Heart right ventricle (tissue), 16 donors: ENCODE measurements around the gene TUT7. TPM values are rescaled to one million over a fixed set of nuclear protein-coding genes. Genes with fewer than 3 reads are reported as not detected.
"Not testable (repeated sequence)": the region's sequence is repeated elsewhere in the genome, so short reads cannot be mapped to it uniquely, and the experiment has no call there.

ENCODE experiments used
- ATAC-seq, 8 donors: fragments of 200-7000 bp; cut with Tn5 transposase; one replicate each; pipeline ENCODE4 v1.9.1; 2020; ENCODE audit warnings: mild to moderate bottlenecking in 8 of 8, moderate library complexity in 8 of 8, moderate number of reproducible peaks in 1 of 8
- DNase-seq, 2 donors: peaks; one replicate each; pipeline ENCODE4 v3.0.0-alpha.2; 2020
- H3K27ac ChIP-seq, 10 donors: fragments of 200-600 bp; sonication (generic) in 2 of 10; one replicate each; pipeline versions ENCODE4 v1.5.0 to v1.8.0; 2020 to 2022; ENCODE audit warnings: mild to moderate bottlenecking in 3 of 10
- H3K27me3 ChIP-seq, 7 donors: fragments of 200-600 bp; one replicate each; pipeline ENCODE4 v1.8.0; 2021 to 2022; ENCODE audit warnings: mild to moderate bottlenecking in 2 of 7
- H3K36me3 ChIP-seq, 9 donors: fragments of 200-600 bp; sonication (generic) in 1 of 9; one replicate each; pipeline versions ENCODE4 v1.5.0 to v1.8.0; 2020 to 2022; ENCODE audit warnings: mild to moderate bottlenecking in 2 of 9
- H3K4me1 ChIP-seq, 9 donors: fragments of 200-600 bp; sonication (generic) in 1 of 9; one replicate each; pipeline versions ENCODE4 v1.5.0 to v1.8.0; 2020 to 2022; ENCODE audit warnings: mild to moderate bottlenecking in 4 of 9
- H3K4me3 ChIP-seq, 10 donors: fragments of 200-600 bp; sonication (generic) in 2 of 10; one replicate each; pipeline versions ENCODE4 v1.5.0 to v1.8.0; 2020 to 2022; ENCODE audit warnings: mild to moderate bottlenecking in 7 of 10, moderate library complexity in 2 of 10
- H3K9me3 ChIP-seq, 11 donors: fragments of 200-600 bp in 10 of 11; sonication (generic) in 2 of 11; one replicate each; pipeline versions ENCODE4 v1.5.0 to v1.8.0; 2013 to 2022; ENCODE audit warnings: mild to moderate bottlenecking in 2 of 11, control low read depth in 1 of 11, moderate library complexity in 1 of 11
- WGBS, 2 donors: extraction: QIAGEN DNeasy Blood & Tissue Kit; methylation state at CpG; one replicate each; pipeline ENCODE4 v1.1.7; 2013; ENCODE audit warnings: inconsistent platforms in 1 of 2; 5-methylcytosine and 5-hydroxymethylcytosine counted together
- intact Hi-C, 10 donors: fragments of 100-400 bp; cut with DNase I; formaldehyde crosslinking; loops; one replicate each; pipeline versions ENCODE4 v1.11.1 to v1.14.2; 2022
- long read RNA-seq, 3 donors: library from polyadenylated mRNA; unstranded; transcript quantifications; one replicate each; pipeline ENCODE4 v2.0.0, GENCODE V29; 2020 to 2021
- polyA plus RNA-seq, 2 donors: library from polyadenylated mRNA; stranded (reverse); fragments of 200-250 nt; gene quantifications; one replicate each; pipeline ENCODE4 v1.2.3, GENCODE V29; 2013
- total RNA-seq, 10 donors: library from RNA; stranded (reverse); fragmentation: NEBNext Ultra II Directional in 3 of 10; extraction: Animal tissue kit (Norgen Biotek cat#: 25700) in 3 of 10; gene quantifications; one replicate each; pipeline versions ENCODE4 v1.2.1 to v1.2.4, GENCODE V29; 2021 to 2023
- TF ChIP-seq, protein P1 (sequence below), 9 donors: fragments of 200-600 bp; sonication (generic) in 2 of 9; IDR thresholded peaks; one replicate each; pipeline versions ENCODE4 v1.5.0 to v1.8.0; 2021 to 2022; ENCODE audit warnings: antibody characterized with exemption in 9 of 9, mild to moderate bottlenecking in 5 of 9, moderate library complexity in 1 of 9
- donor health status: Arrhythmogenic right ventricular cardiomyopathy.
- donor health status: ischemic (EF 13 %, LVEDD 7.1; RV severe dilation, severe dysfunction).
- donor health status: healthy with polysubstance abuse.
- donor health status: DM: no; HTN: yes; CAD: no.
- donor health status: DM: no; HTN: no; CAD: no.
- donor health status: ischemic (EF 25% LVEDD 6.9; RV normal size, moderate dysfunction).
- donor health status: ischemic (EF 25% LVEDD 5.7; RV mildly dilated, moderate dysfunction).
- donor health status: healthy.
- donor health status: DM: yes; HTN: yes; CAD: no.
- donor health status: Ischemic cardiomyopathy.
- donor health status: ischemic (EF 35%, LVEDD 5.7; RV mildly dilated, moderate dysfunction).
- donor health status: nonischemic (EF 11% LVEDD 7.7; RV severe dilation, severe dysfunction).
- donor health status: DM: yes; HTN: yes; CAD: no.
- donor health status: PGD.
- donor health status: ischemic (EF 29% LVEDD 5.4; RV normal size, mild dysfunction).
- donor health status: nonischemic (EF 23%, LVEDD 6.1; RV moderate dilation, normal function).

Gene TUT7, protein sequence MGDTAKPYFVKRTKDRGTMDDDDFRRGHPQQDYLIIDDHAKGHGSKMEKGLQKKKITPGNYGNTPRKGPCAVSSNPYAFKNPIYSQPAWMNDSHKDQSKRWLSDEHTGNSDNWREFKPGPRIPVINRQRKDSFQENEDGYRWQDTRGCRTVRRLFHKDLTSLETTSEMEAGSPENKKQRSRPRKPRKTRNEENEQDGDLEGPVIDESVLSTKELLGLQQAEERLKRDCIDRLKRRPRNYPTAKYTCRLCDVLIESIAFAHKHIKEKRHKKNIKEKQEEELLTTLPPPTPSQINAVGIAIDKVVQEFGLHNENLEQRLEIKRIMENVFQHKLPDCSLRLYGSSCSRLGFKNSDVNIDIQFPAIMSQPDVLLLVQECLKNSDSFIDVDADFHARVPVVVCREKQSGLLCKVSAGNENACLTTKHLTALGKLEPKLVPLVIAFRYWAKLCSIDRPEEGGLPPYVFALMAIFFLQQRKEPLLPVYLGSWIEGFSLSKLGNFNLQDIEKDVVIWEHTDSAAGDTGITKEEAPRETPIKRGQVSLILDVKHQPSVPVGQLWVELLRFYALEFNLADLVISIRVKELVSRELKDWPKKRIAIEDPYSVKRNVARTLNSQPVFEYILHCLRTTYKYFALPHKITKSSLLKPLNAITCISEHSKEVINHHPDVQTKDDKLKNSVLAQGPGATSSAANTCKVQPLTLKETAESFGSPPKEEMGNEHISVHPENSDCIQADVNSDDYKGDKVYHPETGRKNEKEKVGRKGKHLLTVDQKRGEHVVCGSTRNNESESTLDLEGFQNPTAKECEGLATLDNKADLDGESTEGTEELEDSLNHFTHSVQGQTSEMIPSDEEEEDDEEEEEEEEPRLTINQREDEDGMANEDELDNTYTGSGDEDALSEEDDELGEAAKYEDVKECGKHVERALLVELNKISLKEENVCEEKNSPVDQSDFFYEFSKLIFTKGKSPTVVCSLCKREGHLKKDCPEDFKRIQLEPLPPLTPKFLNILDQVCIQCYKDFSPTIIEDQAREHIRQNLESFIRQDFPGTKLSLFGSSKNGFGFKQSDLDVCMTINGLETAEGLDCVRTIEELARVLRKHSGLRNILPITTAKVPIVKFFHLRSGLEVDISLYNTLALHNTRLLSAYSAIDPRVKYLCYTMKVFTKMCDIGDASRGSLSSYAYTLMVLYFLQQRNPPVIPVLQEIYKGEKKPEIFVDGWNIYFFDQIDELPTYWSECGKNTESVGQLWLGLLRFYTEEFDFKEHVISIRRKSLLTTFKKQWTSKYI (N-terminal part only)
- total RNA-seq: 10 to 100 TPM; 11.0 to 16.7 (median 14.4) TPM
- polyA plus RNA-seq: 10 to 100 TPM in 1 of 2 donors, 1 to 10 TPM in 1; 6.0 to 13.1 TPM
- long read RNA-seq, donor 1, full-length matches to known transcripts: 1 of 5 reads
- long read RNA-seq, donor 1, partial matches to known transcripts: 4 of 5 reads
- long read RNA-seq, donor 1, other reads (novel, unspliced or antisense): 0 of 5 reads
- long read RNA-seq, donor 2, full-length matches to known transcripts: 1 of 6 reads
- long read RNA-seq, donor 2, partial matches to known transcripts: 2 of 6 reads
- long read RNA-seq, donor 2, other reads (novel, unspliced or antisense): 3 of 6 reads
- long read RNA-seq, donor 3, full-length matches to known transcripts: 1 of 24 reads
- long read RNA-seq, donor 3, partial matches to known transcripts: 18 of 24 reads
- long read RNA-seq, donor 3, other reads (novel, unspliced or antisense): 5 of 24 reads

DNA sequence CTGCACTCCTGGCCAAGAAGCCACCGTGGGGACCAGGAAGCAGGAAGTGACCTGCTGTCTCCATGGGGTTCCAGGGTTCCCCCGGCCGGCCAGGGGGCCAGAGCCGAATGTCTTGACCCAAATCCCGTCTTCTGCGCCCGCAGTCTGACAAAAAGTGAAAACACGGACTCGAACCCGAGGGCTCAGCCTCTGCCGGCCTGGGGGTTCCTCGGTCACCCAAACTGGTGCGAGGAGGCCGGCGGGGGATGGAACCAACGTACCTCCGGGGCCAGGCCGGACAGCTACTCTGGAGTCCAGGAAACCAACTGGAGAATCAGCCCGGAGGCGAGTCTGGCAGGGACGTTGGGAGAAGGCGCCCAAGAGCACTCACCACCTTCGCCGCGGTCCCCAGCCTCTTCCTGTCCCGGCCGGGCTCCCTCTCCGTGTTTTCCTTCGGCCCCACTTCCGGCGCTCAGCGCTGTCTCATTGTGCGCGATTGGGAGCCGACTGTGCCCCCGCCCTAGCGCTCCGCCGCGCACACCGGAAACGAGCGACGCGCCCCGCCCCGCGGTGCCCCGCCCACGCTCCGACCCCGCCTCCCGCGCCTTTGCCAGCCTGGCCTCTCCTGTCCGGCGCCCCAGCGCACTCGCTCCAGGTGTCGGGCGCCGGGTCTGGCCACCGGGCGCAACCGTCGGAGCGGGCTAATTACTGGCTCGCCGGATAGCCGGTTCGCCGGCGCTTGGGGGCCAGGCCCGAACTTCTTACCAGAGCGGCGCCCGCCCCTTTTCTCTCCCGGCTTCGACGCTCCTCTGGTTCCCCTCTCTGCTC is at the start of gene TUT7:
Gene TUT7, minus strand, starts transcription at position 400 of the 807 bp plus-strand sequence. CDS start 1,211 bp downstream, outside the sequence.
- no peaks in the 10 kb centered on the region for H3K27me3 ChIP-seq
- no peaks in the 10 kb centered on the region for H3K9me3 ChIP-seq
- TF ChIP-seq, protein P1, sequence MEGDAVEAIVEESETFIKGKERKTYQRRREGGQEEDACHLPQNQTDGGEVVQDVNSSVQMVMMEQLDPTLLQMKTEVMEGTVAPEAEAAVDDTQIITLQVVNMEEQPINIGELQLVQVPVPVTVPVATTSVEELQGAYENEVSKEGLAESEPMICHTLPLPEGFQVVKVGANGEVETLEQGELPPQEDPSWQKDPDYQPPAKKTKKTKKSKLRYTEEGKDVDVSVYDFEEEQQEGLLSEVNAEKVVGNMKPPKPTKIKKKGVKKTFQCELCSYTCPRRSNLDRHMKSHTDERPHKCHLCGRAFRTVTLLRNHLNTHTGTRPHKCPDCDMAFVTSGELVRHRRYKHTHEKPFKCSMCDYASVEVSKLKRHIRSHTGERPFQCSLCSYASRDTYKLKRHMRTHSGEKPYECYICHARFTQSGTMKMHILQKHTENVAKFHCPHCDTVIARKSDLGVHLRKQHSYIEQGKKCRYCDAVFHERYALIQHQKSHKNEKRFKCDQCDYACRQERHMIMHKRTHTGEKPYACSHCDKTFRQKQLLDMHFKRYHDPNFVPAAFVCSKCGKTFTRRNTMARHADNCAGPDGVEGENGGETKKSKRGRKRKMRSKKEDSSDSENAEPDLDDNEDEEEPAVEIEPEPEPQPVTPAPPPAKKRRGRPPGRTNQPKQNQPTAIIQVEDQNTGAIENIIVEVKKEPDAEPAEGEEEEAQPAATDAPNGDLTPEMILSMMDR (IDR thresholded peaks at IDR 0.05): peak in 1 of 9 donors; percentile 3
- peaks cover 0 to 29% (median 0%) of the 10 kb centered on the region in 9 donors for H3K36me3 ChIP-seq
- intact Hi-C loops: loop anchor here in 2 of 10 donors (5.0 kb wide), 1 partner anchor 72 kb away; the partner anchor contains the start of gene ISCA1 (in 2 of the 2)
- peak within 1 kb of the TSS; percentile 59 to 99 (median 96) for H3K27ac ChIP-seq
- ATAC-seq (peak; percentile 98 to 99 (median 98)), DNase-seq (peak; percentile 96 to 97)
- WGBS, 2 donors: 0% methylated on average over 66 to 79 of the region's 79 CpGs
- peak within 1 kb of the TSS; percentile 57 to 96 (median 90) for H3K4me3 ChIP-seq
- peaks cover 7 to 56% (median 42%) of the 10 kb centered on the region in 9 donors for H3K4me1 ChIP-seq

DNA sequence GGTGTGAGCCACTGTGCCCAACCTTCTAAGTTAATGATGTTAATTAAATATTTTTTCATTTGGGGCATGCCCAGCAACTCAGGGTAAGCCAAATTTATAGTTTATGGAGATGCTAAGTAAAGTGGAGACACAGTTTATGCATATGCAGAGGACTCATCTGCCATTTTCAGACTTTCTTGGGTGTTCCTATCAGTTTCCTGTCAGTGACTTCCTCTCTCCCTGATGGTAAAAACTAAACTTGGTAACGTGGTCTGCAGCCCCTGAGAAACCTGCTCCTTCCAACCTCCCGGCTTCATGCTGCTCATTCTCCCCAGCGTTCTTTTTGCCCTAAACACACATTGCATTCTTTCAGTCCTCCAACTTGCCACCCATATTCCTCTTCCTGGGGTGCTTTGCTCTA is 48.4 kb upstream of the TUT7 start:
- no peak for ATAC-seq
- Histone ChIP-seq H3K4me3 (no peak overlapping the region), H3K9me3 (no peaks in the 10 kb centered on the region), H3K4me1 (peaks cover 0 to 23% (median 16%) of the 10 kb centered on the region in 9 donors), H3K27me3 (peaks cover 0 to 10% (median 0%) of the 10 kb centered on the region in 7 donors), H3K36me3 (no peaks in the 10 kb centered on the region), H3K27ac (no peak overlapping the region)
- intact Hi-C loops: no loop called here
- no peak for DNase-seq
- TF ChIP-seq, protein P1 (IDR thresholded peaks at IDR 0.05): no peak
- 48 to 53% methylated on average over 3 of the region's 3 CpGs for WGBS, 2 donors

DNA sequence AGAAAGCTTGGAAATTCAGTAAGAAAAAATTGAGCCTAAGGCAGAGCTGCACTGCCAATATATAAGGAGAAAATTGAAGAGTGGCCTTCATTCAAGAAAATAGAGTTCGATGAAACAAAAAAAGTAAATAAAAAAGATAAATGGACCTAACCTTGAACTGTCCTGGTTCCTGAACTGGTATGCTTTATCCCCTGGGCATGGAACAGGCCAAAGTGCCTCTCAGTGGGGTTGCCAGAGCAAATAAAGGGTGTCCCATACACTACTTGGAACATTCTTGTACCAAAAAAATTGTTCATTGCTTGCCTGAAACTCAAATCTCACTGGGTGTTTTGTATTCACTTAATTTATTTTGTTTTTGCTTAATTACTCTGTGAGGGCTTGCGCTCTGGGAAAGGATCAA is 42.2 kb upstream of the TUT7 start:
- 91 to 97% methylated on average over 2 of the region's 2 CpGs for WGBS, 2 donors
- DNase-seq: no peak

DNA sequence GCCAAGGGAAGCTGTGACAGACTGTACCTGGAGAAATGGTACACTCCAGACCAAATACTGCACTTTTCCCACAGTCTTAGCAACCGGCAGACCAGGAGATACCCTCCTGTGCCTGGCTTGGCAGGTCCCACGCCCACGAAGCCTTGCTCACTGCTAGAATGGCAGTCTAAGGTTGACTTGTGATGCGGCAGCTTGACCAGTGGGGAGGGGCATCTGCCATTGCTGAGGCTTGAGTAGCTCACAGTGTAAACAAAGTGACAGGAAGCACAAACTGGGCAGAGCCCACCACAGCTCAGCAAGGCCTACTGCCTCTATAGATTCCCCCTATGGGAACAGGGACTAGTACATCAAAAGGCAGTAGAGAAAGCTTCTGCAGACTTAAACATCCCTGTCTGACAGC is 36.0 kb upstream of the TUT7 start:
- intact Hi-C loops, ATAC-seq, DNase-seq, H3K4me1 ChIP-seq, H3K36me3 ChIP-seq, H3K27ac ChIP-seq, H3K4me3 ChIP-seq: not testable (repeated sequence)
- WGBS, 2 donors: 71 to 83% methylated on average over 4 of the region's 4 CpGs
- peaks cover 0 to 14% (median 0%) of the 10 kb centered on the region in 7 donors for H3K27me3 ChIP-seq
- peaks cover 0 to 16% (median 0%) of the 10 kb centered on the region in 11 donors for H3K9me3 ChIP-seq

More for the DNA sequence above, 42.2 kb upstream of the TUT7 start:
- TF ChIP-seq, protein P1 (IDR thresholded peaks at IDR 0.05): no peak
- Histone ChIP-seq H3K27me3 (peaks cover 0 to 2% (median 0%) of the 10 kb centered on the region in 7 donors), H3K27ac (no peak overlapping the region), H3K36me3 (no peaks in the 10 kb centered on the region), H3K4me3 (no peak overlapping the region), H3K9me3 (peaks cover 0 to 16% (median 0%) of the 10 kb centered on the region in 11 donors), H3K4me1 (no peaks in the 10 kb centered on the region)
- ATAC-seq: no peak
- intact Hi-C loops: no loop called here
